Measurements from ENCODE around the gene NOL4.

Gene NOL4

GRCh38 chr18:34220081-34220815 is 4.5 kb downstream of the NOL4 start:
- Mint-ChIP-seq H3K36me3 (no peaks in the 10 kb centered on the region), H3K4me3 (no peak overlapping the region), H3K27ac (no peak overlapping the region), H3K4me1 (no peaks in the 10 kb centered on the region), H3K9me3 (peaks cover 7% of the 10 kb centered on the region)
- DNase-seq (ENCODE audit: low spot score in 2 of 2) (no peak), ATAC-seq (no peak)

GRCh38 chr18:34219651-34220050 is 5.1 kb downstream of the NOL4 start:
- Mint-ChIP-seq H3K4me1 (no peaks in the 10 kb centered on the region), H3K9me3 (peaks cover 11% of the 10 kb centered on the region), H3K36me3 (no peaks in the 10 kb centered on the region), H3K27ac (no peak overlapping the region), H3K4me3 (no peak overlapping the region)
- no peak for ATAC-seq
- no peak for DNase-seq (ENCODE audit: low spot score in 2 of 2)

- Mint-ChIP-seq H3K4me3 (no peak overlapping the region), H3K9me3 (peaks cover 10% of the 10 kb centered on the region), H3K36me3 (no peaks in the 10 kb centered on the region), H3K27ac (no peak overlapping the region), H3K4me1 (no peaks in the 10 kb centered on the region)
- ATAC-seq, result no peak
- DNase-seq (ENCODE audit: low spot score in 2 of 2), result no peak
These were observed 12.2 kb downstream of the NOL4 start for GRCh38 chr18:34212511-34212910.

- DNase-seq (ENCODE audit: low spot score in 2 of 2), result no peak
- no peak for ATAC-seq
- Mint-ChIP-seq H3K9me3 (peaks cover 19% of the 10 kb centered on the region), H3K36me3 (no peaks in the 10 kb centered on the region), H3K27ac (no peak overlapping the region), H3K4me1 (no peaks in the 10 kb centered on the region), H3K4me3 (no peak overlapping the region)
These were observed 17.3 kb downstream of the NOL4 start for GRCh38 chr18:34207344-34207851.

- DNase-seq (ENCODE audit: low spot score in 2 of 2) (no peak), ATAC-seq (no peak)
- peaks cover 20% of the 10 kb centered on the region for H3K9me3 Mint-ChIP-seq
- H3K4me3 Mint-ChIP-seq, result no peak overlapping the region
- no peaks in the 10 kb centered on the region for H3K36me3 Mint-ChIP-seq
- H3K27ac Mint-ChIP-seq, result no peak overlapping the region
- no peaks in the 10 kb centered on the region for H3K4me1 Mint-ChIP-seq
These were observed 20.8 kb downstream of the NOL4 start for GRCh38 chr18:34203866-34204265.

GRCh38 chr18:34196256-34196655 is 28.5 kb downstream of the NOL4 start:
- Mint-ChIP-seq H3K36me3 (no peaks in the 10 kb centered on the region), H3K4me1 (no peaks in the 10 kb centered on the region), H3K27ac (no peak overlapping the region), H3K4me3 (no peak overlapping the region), H3K9me3 (peaks cover 17% of the 10 kb centered on the region)
- ATAC-seq, result no peak
- no peak for DNase-seq (ENCODE audit: low spot score in 2 of 2)

- no peak for ATAC-seq
- H3K9me3 Mint-ChIP-seq, result peaks cover 12% of the 10 kb centered on the region
- H3K36me3 Mint-ChIP-seq, result no peaks in the 10 kb centered on the region
- DNase-seq (ENCODE audit: low spot score in 2 of 2), result no peak
- H3K27ac Mint-ChIP-seq, result no peak overlapping the region
- no peak overlapping the region for H3K4me3 Mint-ChIP-seq
- H3K4me1 Mint-ChIP-seq, result no peaks in the 10 kb centered on the region
These were observed 30.5 kb downstream of the NOL4 start for GRCh38 chr18:34194239-34194638.

- H3K4me1 Mint-ChIP-seq, result no peaks in the 10 kb centered on the region
- H3K36me3 Mint-ChIP-seq, result no peaks in the 10 kb centered on the region
- peaks cover 10% of the 10 kb centered on the region for H3K9me3 Mint-ChIP-seq
- no peak overlapping the region for H3K4me3 Mint-ChIP-seq
- DNase-seq (ENCODE audit: low spot score in 2 of 2) (no peak), ATAC-seq (no peak)
- H3K27ac Mint-ChIP-seq, result no peak overlapping the region
These were observed 34.9 kb downstream of the NOL4 start for GRCh38 chr18:34189656-34190435.

Measured in stimulated activated effector memory CD8-positive, alpha-beta T cell treated with anti-CD3 and anti-CD28 coated beads, Interleukin-12 subunit alpha, Interleukin-12 subunit beta, amount 100 ng/mL, for 72 hours (primary cell).